MCF 10A (cell line): ENCODE data around the gene THRAP3. TPM values are rescaled to one million over a fixed set of nuclear protein-coding genes. Genes with fewer than 3 reads are reported as not detected.

Experiments
- BruUV-seq: library from RNA; stranded (reverse); fragments of 400-500 nt; replicated peaks from 2 replicates; lab custom pipeline; 2021; lab: Mats Ljungman, UMichigan
- CTCF ChIA-PET: fragments of 300-600 bp; sonication (Branson Sonifier 250); formaldehyde crosslinking; extraction: SDS; loops from one replicate; lab custom pipeline; 2021; ENCODE audit warnings: antibody characterized with exemption, inconsistent platforms; lab: Yijun Ruan, JAX
- POLR2A ChIA-PET: fragments of 300-600, 350-650 bp; sonication (Branson Sonifier 250); formaldehyde crosslinking; extraction: SDS; loops from one replicate; lab custom pipeline; 2020; ENCODE audit warnings: antibody characterized with exemption, inconsistent platforms; lab: Yijun Ruan, JAX
- DNase-seq: peaks from one replicate; pipeline ENCODE4 v3.0.0-alpha.2; 2018; ENCODE audit not compliant: unreplicated experiment
- H3K27ac Mint-ChIP-seq: one replicate; pipeline ENCODE4 v1.8.0; 2022; ENCODE audit warnings: mild to moderate bottlenecking, low read depth, mixed read lengths; ENCODE audit not compliant: unreplicated experiment
- H3K27me3 Mint-ChIP-seq: one replicate; pipeline ENCODE4 v1.8.0; 2022; ENCODE audit warnings: mixed read lengths; ENCODE audit not compliant: insufficient read depth, unreplicated experiment
- H3K36me3 Mint-ChIP-seq: one replicate; pipeline ENCODE4 v1.8.0; 2022; ENCODE audit warnings: mild to moderate bottlenecking, moderate library complexity, mixed read lengths; ENCODE audit not compliant: insufficient read depth, unreplicated experiment
- H3K4me1 Mint-ChIP-seq: one replicate; pipeline ENCODE4 v1.8.0; 2022; ENCODE audit warnings: mixed read lengths; ENCODE audit not compliant: insufficient read depth, unreplicated experiment
- H3K4me3 Mint-ChIP-seq: one replicate; pipeline ENCODE4 v1.8.0; 2022; ENCODE audit warnings: mild to moderate bottlenecking, moderate library complexity, mixed read lengths; ENCODE audit not compliant: unreplicated experiment
- H3K9me3 Mint-ChIP-seq: one replicate; pipeline ENCODE4 v1.8.0; 2022; ENCODE audit warnings: mixed read lengths; ENCODE audit not compliant: unreplicated experiment
- CTCF ChIP-seq: fragments of 200-600 bp; IDR thresholded peaks from one replicate; pipeline ENCODE4 v1.8.0; 2022; ENCODE audit warnings: antibody characterized with exemption, mild to moderate bottlenecking; ENCODE audit not compliant: unreplicated experiment
- intact Hi-C: fragments of 100-400 bp; cut with micrococcal nuclease; formaldehyde crosslinking; loops from 2 replicates; pipeline ENCODE4 v1.14.1; 2022
- total RNA-seq: library from RNA; stranded (reverse); gene quantifications from 2 replicates; pipeline ENCODE4 v1.2.3, GENCODE V29; 2022

Gene THRAP3
- total RNA-seq, 1 experiment from 2014 or later = 92.2 TPM

GRCh38 chr1:36321119-36321951 is 97.1 kb downstream of the THRAP3 start:
- no peak for DNase-seq
- intact Hi-C loops = loop anchor here (10.0 kb wide), 1 partner anchor 1393 kb away; no protein-coding TSS in a partner anchor
- ChIA-PET POLR2A (interaction anchor here (0.6 kb wide), 1 partner anchor 53 kb away, joined by 3 read pairs; no protein-coding TSS in a partner anchor), CTCF (interaction anchor here (0.8 kb wide), 1 partner anchor 65 kb away, joined by 5 read pairs; no protein-coding TSS in a partner anchor)
- no peak overlapping the region for H3K4me3 Mint-ChIP-seq
- peak overlapping the region; percentile 63 for H3K27ac Mint-ChIP-seq
- peaks cover 2% of the 10 kb centered on the region for H3K36me3 Mint-ChIP-seq
- H3K27me3 Mint-ChIP-seq = no peaks in the 10 kb centered on the region
- BruUV-seq = no TSS peak
- no peaks in the 10 kb centered on the region for H3K9me3 Mint-ChIP-seq
- peaks cover 2% of the 10 kb centered on the region for H3K4me1 Mint-ChIP-seq
- TF ChIP-seq CTCF = no peak

GRCh38 chr1:36322041-36322785 is 98.0 kb downstream of the THRAP3 start:
- ChIA-PET POLR2A (interaction anchor here (0.6 to 1.4 kb wide), 3 partner anchors 9 to 54 kb away, joined by 3 to 5 read pairs (median 4); no protein-coding TSS in a partner anchor), CTCF (interaction anchor here (1.9 kb wide), 1 partner anchor 46 kb away, joined by 16 read pairs; no protein-coding TSS in a partner anchor)
- TF ChIP-seq CTCF = no peak
- H3K27ac Mint-ChIP-seq = no peak overlapping the region
- no peaks in the 10 kb centered on the region for H3K27me3 Mint-ChIP-seq
- H3K36me3 Mint-ChIP-seq = no peaks in the 10 kb centered on the region
- no peaks in the 10 kb centered on the region for H3K9me3 Mint-ChIP-seq
- H3K4me3 Mint-ChIP-seq = no peak overlapping the region
- peaks cover 10% of the 10 kb centered on the region for H3K4me1 Mint-ChIP-seq
- no TSS peak for BruUV-seq
- intact Hi-C loops = loop anchor here (10.0 kb wide), 1 partner anchor 1393 kb away; no protein-coding TSS in a partner anchor
- no peak for DNase-seq

GRCh38 chr1:36322786-36323635 is 98.8 kb downstream of the THRAP3 start:
- no peak overlapping the region for H3K4me3 Mint-ChIP-seq
- no peak overlapping the region for H3K27ac Mint-ChIP-seq
- TF ChIP-seq CTCF = no peak
- no TSS peak for BruUV-seq
- no peak for DNase-seq
- H3K9me3 Mint-ChIP-seq = no peaks in the 10 kb centered on the region
- H3K36me3 Mint-ChIP-seq = peaks cover 4% of the 10 kb centered on the region
- H3K27me3 Mint-ChIP-seq = no peaks in the 10 kb centered on the region
- POLR2A ChIA-PET = interaction anchor here (0.5 to 1.7 kb wide), 5 partner anchors 10 to 100 kb away, joined by 3 to 12 read pairs (median 5); partner anchors contain the start of gene SH3D21
- peaks cover 18% of the 10 kb centered on the region for H3K4me1 Mint-ChIP-seq
- CTCF ChIA-PET = interaction anchor here (0.5 to 1.9 kb wide), 3 partner anchors 45 to 236 kb away, joined by 3 to 16 read pairs (median 4); no protein-coding TSS in a partner anchor
- intact Hi-C loops = loop anchor here (10.0 kb wide), 1 partner anchor 1392 kb away; no protein-coding TSS in a partner anchor
